ENCODE data around the gene MT1E. TPM values are rescaled to one million over a fixed set of nuclear protein-coding genes. Genes with fewer than 3 reads are reported as not detected.
"Not testable (repeated sequence)": the region's sequence is repeated elsewhere in the genome, so short reads cannot be mapped to it uniquely, and the experiment has no call there.

MT1E gene
- total and polyA plus RNA-seq, 4 donors = 29.5 to 55.8 (median 37.5) TPM

GRCh38 chr16:56623184-56623583, 2.4 kb upstream of the MT1E start:
- H3K27me3 ChIP-seq (ENCODE audit: control insufficient read depth, insufficient read depth, low read length) = peaks cover 27% of the 10 kb centered on the region
- H3K4me1 ChIP-seq (ENCODE audit: control insufficient read depth, insufficient read depth, low read length) = peaks cover 22% of the 10 kb centered on the region
- not testable (repeated sequence) for H3K9me3 ChIP-seq (ENCODE audit: control insufficient read depth, insufficient read depth, low read length); H3K27ac ChIP-seq (ENCODE audit: low read depth, low read length); H3K36me3 ChIP-seq (ENCODE audit: control insufficient read depth, insufficient read depth, low read length); H3K4me3 ChIP-seq (ENCODE audit: low read depth, low read length); DNase-seq (ENCODE audit: low read depth in 4 of 6, low spot score in 6 of 6)
- WGBS (ENCODE audit: insufficient coverage) = 86% methylated on average over 4 of the region's 5 CpGs

GRCh38 chr16:56623637-56624036, 1.9 kb upstream of the MT1E start:
- no peaks in the 10 kb centered on the region for H3K36me3 ChIP-seq (ENCODE audit: control insufficient read depth, insufficient read depth, low read length)
- H3K27ac ChIP-seq (ENCODE audit: low read depth, low read length) = no peak overlapping the region
- no peaks in the 10 kb centered on the region for H3K9me3 ChIP-seq (ENCODE audit: control insufficient read depth, insufficient read depth, low read length)
- no CpG with 5 or more reads among the region's 2 CpGs for WGBS (ENCODE audit: insufficient coverage)
- H3K4me3 ChIP-seq (ENCODE audit: low read depth, low read length) = no peak overlapping the region
- H3K27me3 ChIP-seq (ENCODE audit: control insufficient read depth, insufficient read depth, low read length) = peaks cover 25% of the 10 kb centered on the region
- DNase-seq (ENCODE audit: low read depth in 4 of 6, low spot score in 6 of 6) = no peak
- peaks cover 19% of the 10 kb centered on the region for H3K4me1 ChIP-seq (ENCODE audit: control insufficient read depth, insufficient read depth, low read length)

- peak overlapping the region; percentile 52 for H3K4me3 ChIP-seq (ENCODE audit: low read depth, low read length)
- 25% methylated on average over 13 of the region's 16 CpGs for WGBS (ENCODE audit: insufficient coverage)
- H3K4me1 ChIP-seq (ENCODE audit: control insufficient read depth, insufficient read depth, low read length) = peaks cover 19% of the 10 kb centered on the region
- no peaks in the 10 kb centered on the region for H3K36me3 ChIP-seq (ENCODE audit: control insufficient read depth, insufficient read depth, low read length)
- H3K27ac ChIP-seq (ENCODE audit: low read depth, low read length) = peak overlapping the region; percentile 81
- H3K27me3 ChIP-seq (ENCODE audit: control insufficient read depth, insufficient read depth, low read length) = peaks cover 26% of the 10 kb centered on the region
- DNase-seq (ENCODE audit: low read depth in 4 of 6, low spot score in 6 of 6) = no peak
- no peaks in the 10 kb centered on the region for H3K9me3 ChIP-seq (ENCODE audit: control insufficient read depth, insufficient read depth, low read length)
Observed at GRCh38 chr16:56625943-56626654, 518 bp downstream of the MT1E start.

GRCh38 chr16:56626685-56627084, 1.1 kb downstream of the MT1E start:
- no peak for DNase-seq (ENCODE audit: low read depth in 4 of 6, low spot score in 6 of 6)
- H3K4me3 ChIP-seq (ENCODE audit: low read depth, low read length) = no peak overlapping the region
- whole genome bisulfite sequencing (ENCODE audit: insufficient coverage) = 75% methylated on average over 3 of the region's 7 CpGs
- no peaks in the 10 kb centered on the region for H3K9me3 ChIP-seq (ENCODE audit: control insufficient read depth, insufficient read depth, low read length)
- peaks cover 32% of the 10 kb centered on the region for H3K27me3 ChIP-seq (ENCODE audit: control insufficient read depth, insufficient read depth, low read length)
- H3K4me1 ChIP-seq (ENCODE audit: control insufficient read depth, insufficient read depth, low read length) = peaks cover 19% of the 10 kb centered on the region
- H3K27ac ChIP-seq (ENCODE audit: low read depth, low read length) = no peak overlapping the region
- H3K36me3 ChIP-seq (ENCODE audit: control insufficient read depth, insufficient read depth, low read length) = no peaks in the 10 kb centered on the region

- Histone ChIP-seq H3K4me3 (ENCODE audit: low read depth, low read length) (no peak overlapping the region), H3K36me3 (ENCODE audit: control insufficient read depth, insufficient read depth, low read length) (no peaks in the 10 kb centered on the region), H3K27ac (ENCODE audit: low read depth, low read length) (no peak overlapping the region), H3K9me3 (ENCODE audit: control insufficient read depth, insufficient read depth, low read length) (no peaks in the 10 kb centered on the region), H3K4me1 (ENCODE audit: control insufficient read depth, insufficient read depth, low read length) (peaks cover 39% of the 10 kb centered on the region), H3K27me3 (ENCODE audit: control insufficient read depth, insufficient read depth, low read length) (peaks cover 52% of the 10 kb centered on the region)
- 67% methylated on average over 7 of the region's 9 CpGs for WGBS (ENCODE audit: insufficient coverage)
- no peak for DNase-seq (ENCODE audit: low read depth in 4 of 6, low spot score in 6 of 6)
Observed at GRCh38 chr16:56628486-56629350, 3.1 kb downstream of the MT1E start.

GRCh38 chr16:56629531-56629930, 4.0 kb downstream of the MT1E start:
- no peak overlapping the region for H3K27ac ChIP-seq (ENCODE audit: low read depth, low read length)
- peaks cover 60% of the 10 kb centered on the region for H3K27me3 ChIP-seq (ENCODE audit: control insufficient read depth, insufficient read depth, low read length)

GRCh38 chr16:56630134-56630533, 4.6 kb downstream of the MT1E start:
- H3K4me3 ChIP-seq (ENCODE audit: low read depth, low read length) = no peak overlapping the region
- no peak overlapping the region for H3K27ac ChIP-seq (ENCODE audit: low read depth, low read length)
- 78% methylated on average over 3 of the region's 3 CpGs for WGBS (ENCODE audit: insufficient coverage)
- DNase-seq (ENCODE audit: low read depth in 4 of 6, low spot score in 6 of 6) = no peak
- H3K36me3 ChIP-seq (ENCODE audit: control insufficient read depth, insufficient read depth, low read length) = no peaks in the 10 kb centered on the region
- no peaks in the 10 kb centered on the region for H3K9me3 ChIP-seq (ENCODE audit: control insufficient read depth, insufficient read depth, low read length)
- peaks cover 42% of the 10 kb centered on the region for H3K4me1 ChIP-seq (ENCODE audit: control insufficient read depth, insufficient read depth, low read length)
- H3K27me3 ChIP-seq (ENCODE audit: control insufficient read depth, insufficient read depth, low read length) = peaks cover 61% of the 10 kb centered on the region

More at GRCh38 chr16:56629531-56629930, 4.0 kb downstream of the MT1E start:
- Histone ChIP-seq H3K9me3 (ENCODE audit: control insufficient read depth, insufficient read depth, low read length) (no peaks in the 10 kb centered on the region), H3K4me1 (ENCODE audit: control insufficient read depth, insufficient read depth, low read length) (peaks cover 40% of the 10 kb centered on the region), H3K36me3 (ENCODE audit: control insufficient read depth, insufficient read depth, low read length) (no peaks in the 10 kb centered on the region), H3K4me3 (ENCODE audit: low read depth, low read length) (no peak overlapping the region)
- 94% methylated on average over 2 of the region's 3 CpGs for WGBS (ENCODE audit: insufficient coverage)
- DNase-seq (ENCODE audit: low read depth in 4 of 6, low spot score in 6 of 6) = no peak

- peaks cover 63% of the 10 kb centered on the region for H3K27me3 ChIP-seq (ENCODE audit: control insufficient read depth, insufficient read depth, low read length)
- no peak for DNase-seq (ENCODE audit: low read depth in 4 of 6, low spot score in 6 of 6)
- peaks cover 37% of the 10 kb centered on the region for H3K4me1 ChIP-seq (ENCODE audit: control insufficient read depth, insufficient read depth, low read length)
Observed at GRCh38 chr16:56631197-56631596, 5.6 kb downstream of the MT1E start.

GRCh38 chr16:56631832-56632155, 6.2 kb downstream of the MT1E start:
- Histone ChIP-seq H3K4me3 (ENCODE audit: low read depth, low read length) (peak overlapping the region; percentile 39), H3K9me3 (ENCODE audit: control insufficient read depth, insufficient read depth, low read length) (no peaks in the 10 kb centered on the region), H3K36me3 (ENCODE audit: control insufficient read depth, insufficient read depth, low read length) (no peaks in the 10 kb centered on the region), H3K27me3 (ENCODE audit: control insufficient read depth, insufficient read depth, low read length) (peaks cover 65% of the 10 kb centered on the region), H3K27ac (ENCODE audit: low read depth, low read length) (peak overlapping the region; percentile 15), H3K4me1 (ENCODE audit: control insufficient read depth, insufficient read depth, low read length) (peaks cover 32% of the 10 kb centered on the region)
- whole genome bisulfite sequencing (ENCODE audit: insufficient coverage) = 8% methylated on average over 11 of the region's 14 CpGs
- no peak for DNase-seq (ENCODE audit: low read depth in 4 of 6, low spot score in 6 of 6)

More at GRCh38 chr16:56631197-56631596, 5.6 kb downstream of the MT1E start:
- H3K4me3 ChIP-seq (ENCODE audit: low read depth, low read length) = no peak overlapping the region
- no peaks in the 10 kb centered on the region for H3K36me3 ChIP-seq (ENCODE audit: control insufficient read depth, insufficient read depth, low read length)
- H3K9me3 ChIP-seq (ENCODE audit: control insufficient read depth, insufficient read depth, low read length) = no peaks in the 10 kb centered on the region
- no peak overlapping the region for H3K27ac ChIP-seq (ENCODE audit: low read depth, low read length)
- WGBS (ENCODE audit: insufficient coverage) = 92% methylated on average over 10 of the region's 10 CpGs

All from spinal cord (tissue), 10 donors.